Mucosa of stomach (tissue), 1 donor: Measurements from ENCODE around the gene SYNGR1.

ENCODE experiments used
- H3K27me3 ChIP-seq: one replicate; pipeline ENCODE4 v1.7.0; 2013; ENCODE audit warnings: mild to moderate bottlenecking, low read length; ENCODE audit not compliant: control insufficient read depth, insufficient read depth
- H3K36me3 ChIP-seq: one replicate; pipeline ENCODE4 v1.7.0; 2013; ENCODE audit warnings: low read length; ENCODE audit not compliant: control insufficient read depth, insufficient read depth
- H3K4me1 ChIP-seq: one replicate; pipeline ENCODE4 v1.7.0; 2013; ENCODE audit warnings: mild to moderate bottlenecking, low read length; ENCODE audit not compliant: control insufficient read depth, insufficient read depth
- H3K4me3 ChIP-seq: one replicate; pipeline ENCODE4 v1.7.0; 2013; ENCODE audit warnings: low read length
- H3K9ac ChIP-seq: one replicate; pipeline ENCODE4 v1.7.0; 2013; ENCODE audit warnings: mild to moderate bottlenecking, low read length, moderate library complexity
- H3K9me3 ChIP-seq: one replicate; pipeline ENCODE4 v1.7.0; 2013; ENCODE audit warnings: mild to moderate bottlenecking, low read length, moderate library complexity; ENCODE audit not compliant: control insufficient read depth
- donor health status: Pancreatic carcinoma.

Gene SYNGR1

GRCh38 chr22:39369186-39369585 lies 19.4 kb downstream of the SYNGR1 start:
- no peak overlapping the region for H3K4me3 ChIP-seq
- H3K36me3 ChIP-seq = no peaks in the 10 kb centered on the region
- no peaks in the 10 kb centered on the region for H3K27me3 ChIP-seq
- no peak overlapping the region for H3K9ac ChIP-seq
- H3K4me1 ChIP-seq = no peaks in the 10 kb centered on the region
- no peaks in the 10 kb centered on the region for H3K9me3 ChIP-seq

- H3K9me3 ChIP-seq = no peaks in the 10 kb centered on the region
- H3K4me1 ChIP-seq = no peaks in the 10 kb centered on the region
- H3K4me3 ChIP-seq = no peak overlapping the region
- no peaks in the 10 kb centered on the region for H3K36me3 ChIP-seq
- H3K9ac ChIP-seq = no peak overlapping the region
- H3K27me3 ChIP-seq = no peaks in the 10 kb centered on the region
Observed at GRCh38 chr22:39369586-39369985, 19.8 kb downstream of the SYNGR1 start.

GRCh38 chr22:39371732-39372131 lies 21.9 kb downstream of the SYNGR1 start:
- Histone ChIP-seq H3K4me1 (no peaks in the 10 kb centered on the region), H3K9ac (no peak overlapping the region), H3K4me3 (no peak overlapping the region), H3K27me3 (no peaks in the 10 kb centered on the region), H3K9me3 (no peaks in the 10 kb centered on the region), H3K36me3 (no peaks in the 10 kb centered on the region)

- Histone ChIP-seq H3K4me1 (no peaks in the 10 kb centered on the region), H3K27me3 (no peaks in the 10 kb centered on the region), H3K36me3 (no peaks in the 10 kb centered on the region), H3K9me3 (no peaks in the 10 kb centered on the region), H3K4me3 (no peak overlapping the region), H3K9ac (no peak overlapping the region)
Observed at GRCh38 chr22:39374191-39374590, 24.4 kb downstream of the SYNGR1 start.

GRCh38 chr22:39374801-39375200 lies 25.0 kb downstream of the SYNGR1 start:
- Histone ChIP-seq H3K9ac (no peak overlapping the region), H3K4me1 (no peaks in the 10 kb centered on the region), H3K4me3 (no peak overlapping the region), H3K36me3 (no peaks in the 10 kb centered on the region), H3K27me3 (no peaks in the 10 kb centered on the region), H3K9me3 (no peaks in the 10 kb centered on the region)

GRCh38 chr22:39375646-39376045 lies 25.9 kb downstream of the SYNGR1 start:
- no peak overlapping the region for H3K4me3 ChIP-seq
- no peak overlapping the region for H3K9ac ChIP-seq
- H3K4me1 ChIP-seq = no peaks in the 10 kb centered on the region
- no peaks in the 10 kb centered on the region for H3K36me3 ChIP-seq
- H3K9me3 ChIP-seq = no peaks in the 10 kb centered on the region
- H3K27me3 ChIP-seq = no peaks in the 10 kb centered on the region

GRCh38 chr22:39379756-39380730 lies 30.3 kb downstream of the SYNGR1 start:
- H3K27me3 ChIP-seq = peaks cover 11% of the 10 kb centered on the region
- H3K9ac ChIP-seq = no peak overlapping the region
- no peak overlapping the region for H3K4me3 ChIP-seq
- H3K36me3 ChIP-seq = no peaks in the 10 kb centered on the region
- H3K4me1 ChIP-seq = no peaks in the 10 kb centered on the region
- no peaks in the 10 kb centered on the region for H3K9me3 ChIP-seq

GRCh38 chr22:39381009-39381755 lies 31.4 kb downstream of the SYNGR1 start:
- H3K27me3 ChIP-seq = peaks cover 11% of the 10 kb centered on the region
- H3K9ac ChIP-seq = no peak overlapping the region
- H3K9me3 ChIP-seq = no peaks in the 10 kb centered on the region
- no peaks in the 10 kb centered on the region for H3K36me3 ChIP-seq
- H3K4me3 ChIP-seq = no peak overlapping the region
- H3K4me1 ChIP-seq = no peaks in the 10 kb centered on the region

- Histone ChIP-seq H3K9me3 (no peaks in the 10 kb centered on the region), H3K9ac (no peak overlapping the region), H3K4me3 (no peak overlapping the region), H3K36me3 (no peaks in the 10 kb centered on the region), H3K27me3 (peaks cover 11% of the 10 kb centered on the region), H3K4me1 (no peaks in the 10 kb centered on the region)
Observed at GRCh38 chr22:39381930-39382329, 32.1 kb downstream of the SYNGR1 start.

- Histone ChIP-seq H3K36me3 (no peaks in the 10 kb centered on the region), H3K27me3 (peaks cover 11% of the 10 kb centered on the region), H3K9me3 (no peaks in the 10 kb centered on the region), H3K4me1 (no peaks in the 10 kb centered on the region), H3K9ac (no peak overlapping the region), H3K4me3 (no peak overlapping the region)
Observed at GRCh38 chr22:39382410-39382809, 32.6 kb downstream of the SYNGR1 start.

GRCh38 chr22:39383841-39384625 lies 34.2 kb downstream of the SYNGR1 start:
- Histone ChIP-seq H3K27me3 (peaks cover 20% of the 10 kb centered on the region), H3K9me3 (no peaks in the 10 kb centered on the region), H3K4me1 (no peaks in the 10 kb centered on the region), H3K9ac (no peak overlapping the region), H3K4me3 (no peak overlapping the region), H3K36me3 (no peaks in the 10 kb centered on the region)
